PC-3 (cell line): ENCODE data around the gene OPTC. TPM values are rescaled to one million over a fixed set of nuclear protein-coding genes. Genes with fewer than 3 reads are reported as not detected.

ENCODE experiments used
- ATAC-seq: fragments of 200-7000 bp; cut with Tn5 transposase; 2 replicates; pipeline ENCODE4 v1.9.1; 2020; ENCODE audit warnings: mild to moderate bottlenecking, moderate library complexity
- BruUV-seq: library from RNA; stranded (reverse); fragments of 400-500 nt; replicated peaks from 2 replicates; lab custom pipeline; 2021; lab: Mats Ljungman, UMichigan
- CTCF ChIA-PET: fragments of 300-600 bp; sonication (Branson Sonifier 250); formaldehyde crosslinking; loops from one replicate; lab custom pipeline; 2022; ENCODE audit warnings: antibody characterized with exemption; lab: Charles Lee
- POLR2A ChIA-PET: fragments of 300-600 bp; sonication (Branson Sonifier 250); formaldehyde crosslinking; loops from one replicate; lab custom pipeline; 2022; ENCODE audit warnings: antibody characterized with exemption; ENCODE audit not compliant: unreplicated experiment; lab: Charles Lee
- DNase-seq: peaks from one replicate; pipeline ENCODE4 v3.0.0-alpha.2; 2015
- H2AFZ ChIP-seq: fragments of 300-600 bp; sonication (generic); 2 replicates; pipeline ENCODE4 v1.6.0; 2016; ENCODE audit warnings: antibody characterized with exemption, low read length
- H3F3A ChIP-seq: fragments of 300-600 bp; sonication (generic); one replicate; pipeline ENCODE4 v1.6.0; 2017; ENCODE audit warnings: antibody characterized with exemption, low read length, control low read depth, mild to moderate bottlenecking; ENCODE audit not compliant: unreplicated experiment
- H3K27ac ChIP-seq: fragments of 300-600 bp; sonication (generic); 2 replicates; pipeline ENCODE4 v1.5.1; 2016; ENCODE audit warnings: mild to moderate bottlenecking, low read length
- H3K27me3 ChIP-seq: fragments of 300-600 bp; sonication (generic); 2 replicates; pipeline ENCODE4 v1.6.1; 2016; ENCODE audit warnings: low read length, mixed read lengths
- H3K36me3 ChIP-seq: fragments of 300-600 bp; sonication (generic); 2 replicates; pipeline ENCODE4 v1.6.1; 2016; ENCODE audit warnings: low read depth, mixed run types, low read length, mixed read lengths
- H3K4me1 ChIP-seq: fragments of 300-600 bp; sonication (generic); 2 replicates; pipeline ENCODE4 v1.5.1; 2016; ENCODE audit warnings: low read length; ENCODE audit not compliant: insufficient read depth
- H3K4me2 ChIP-seq: fragments of 300-600 bp; sonication (generic); 2 replicates; pipeline ENCODE4 v1.6.0; 2016; ENCODE audit warnings: low read length
- H3K4me3 ChIP-seq: fragments of 300-600 bp; sonication (generic); 2 replicates; pipeline ENCODE4 v1.5.1; 2016; ENCODE audit warnings: mild to moderate bottlenecking, low read length, mixed read lengths
- H3K79me2 ChIP-seq: fragments of 300-600 bp; sonication (generic); 2 replicates; pipeline ENCODE4 v1.6.1; 2017; ENCODE audit warnings: low read length, mixed read lengths
- H3K9ac ChIP-seq: fragments of 300-600 bp; sonication (generic); 2 replicates; pipeline ENCODE4 v1.6.0; 2016; ENCODE audit warnings: mild to moderate bottlenecking, low read length
- H3K9me2 ChIP-seq: fragments of 300-600 bp; sonication (generic); replicated peaks from 2 replicates; pipeline ENCODE4 v1.6.1; 2016; ENCODE audit warnings: mixed run types, low read length, mixed read lengths
- H3K9me3 ChIP-seq: fragments of 300-600 bp; sonication (generic); 2 replicates; pipeline ENCODE4 v1.6.1; 2016; ENCODE audit warnings: low read length, mixed read lengths
- H4K20me1 ChIP-seq: fragments of 300-600 bp; sonication (generic); 2 replicates; pipeline ENCODE4 v1.6.1; 2016; ENCODE audit warnings: low read length, mixed read lengths
- EZH2 ChIP-seq: fragments of 300-600 bp; sonication (generic); IDR thresholded peaks from one replicate; pipeline ENCODE4 v1.6.1; 2017; ENCODE audit warnings: antibody characterized with exemption, mild to moderate bottlenecking, low read length; ENCODE audit not compliant: unreplicated experiment
- EZH2phosphoT487 ChIP-seq: fragments of 300-600 bp; sonication (generic); IDR thresholded peaks from 2 replicates; pipeline ENCODE4 v1.6.1; 2018; ENCODE audit warnings: mild to moderate bottlenecking, antibody characterized with exemption, low read length, borderline replicate concordance
- intact Hi-C: fragments of 100-400 bp; cut with micrococcal nuclease; formaldehyde crosslinking; loops from 2 replicates; pipeline ENCODE4 v1.9.0; 2023
- total RNA-seq: library from RNA; depleted of rRNA; stranded (reverse); fragments of >200 nt; gene quantifications from 2 replicates; pipeline ENCODE4 v1.2.3, GENCODE V29; 2014
- TF ChIP-seq, protein P1 (sequence below): fragments of 300-600 bp; sonication (generic); conservative IDR thresholded peaks from 2 replicates; pipeline ENCODE4 v1.5.1; 2017; ENCODE audit warnings: antibody characterized with exemption, low read depth, mild to moderate bottlenecking, low read length

OPTC gene
- total RNA-seq, 1 experiment from 2014 or later = not detected

DNA sequence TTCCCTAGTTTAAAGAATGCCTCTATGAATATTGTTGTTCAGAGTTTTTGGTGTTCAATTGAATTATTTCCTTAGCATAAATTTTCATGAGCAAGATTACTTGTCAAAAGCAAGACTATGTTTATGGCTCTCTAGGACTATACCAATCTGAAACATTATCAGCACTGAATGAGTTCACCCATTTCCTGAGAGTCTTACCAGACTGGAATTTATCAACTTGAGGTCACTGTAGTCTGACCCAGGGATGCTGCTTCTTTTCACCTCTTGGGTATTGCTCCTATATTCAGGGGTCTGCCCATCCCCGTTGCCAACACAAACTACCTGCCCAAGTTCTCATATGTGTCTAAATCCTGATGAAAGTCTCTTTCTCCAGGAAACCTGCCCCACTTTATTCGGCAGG is 42.6 kb downstream of the OPTC start:
- no peaks in the 10 kb centered on the region for H3K9me2 ChIP-seq
- peaks cover 11% of the 10 kb centered on the region for H3F3A ChIP-seq
- peak overlapping the region; percentile 81 for H3K27ac ChIP-seq
- no peak overlapping the region for H2AFZ ChIP-seq
- H3K79me2 ChIP-seq = no peaks in the 10 kb centered on the region
- TF ChIP-seq EZH2 (no peak), EZH2phosphoT487 (no peak)
- TF ChIP-seq, protein P1, sequence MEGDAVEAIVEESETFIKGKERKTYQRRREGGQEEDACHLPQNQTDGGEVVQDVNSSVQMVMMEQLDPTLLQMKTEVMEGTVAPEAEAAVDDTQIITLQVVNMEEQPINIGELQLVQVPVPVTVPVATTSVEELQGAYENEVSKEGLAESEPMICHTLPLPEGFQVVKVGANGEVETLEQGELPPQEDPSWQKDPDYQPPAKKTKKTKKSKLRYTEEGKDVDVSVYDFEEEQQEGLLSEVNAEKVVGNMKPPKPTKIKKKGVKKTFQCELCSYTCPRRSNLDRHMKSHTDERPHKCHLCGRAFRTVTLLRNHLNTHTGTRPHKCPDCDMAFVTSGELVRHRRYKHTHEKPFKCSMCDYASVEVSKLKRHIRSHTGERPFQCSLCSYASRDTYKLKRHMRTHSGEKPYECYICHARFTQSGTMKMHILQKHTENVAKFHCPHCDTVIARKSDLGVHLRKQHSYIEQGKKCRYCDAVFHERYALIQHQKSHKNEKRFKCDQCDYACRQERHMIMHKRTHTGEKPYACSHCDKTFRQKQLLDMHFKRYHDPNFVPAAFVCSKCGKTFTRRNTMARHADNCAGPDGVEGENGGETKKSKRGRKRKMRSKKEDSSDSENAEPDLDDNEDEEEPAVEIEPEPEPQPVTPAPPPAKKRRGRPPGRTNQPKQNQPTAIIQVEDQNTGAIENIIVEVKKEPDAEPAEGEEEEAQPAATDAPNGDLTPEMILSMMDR = no peak
- DNase-seq (peak; percentile 34), ATAC-seq (no peak)
- peak overlapping the region; percentile 6; the same call in 1 of the 2 replicates for H3K9ac ChIP-seq
- H4K20me1 ChIP-seq = no peaks in the 10 kb centered on the region
- H3K4me1 ChIP-seq = peaks cover 55% of the 10 kb centered on the region
- H3K4me3 ChIP-seq = no peak overlapping the region
- H3K9me3 ChIP-seq = no peaks in the 10 kb centered on the region
- H3K36me3 ChIP-seq = no peaks in the 10 kb centered on the region
- POLR2A ChIA-PET = no interaction called here
- TSS peak; percentile 84 for BruUV-seq
- peak overlapping the region; percentile 55 for H3K4me2 ChIP-seq
- CTCF ChIA-PET = no interaction called here
- no peaks in the 10 kb centered on the region for H3K27me3 ChIP-seq
- intact Hi-C loops = loop anchor here (10.0 kb wide), 1 partner anchor 258 kb away; the partner anchor contains the start of genes ZBED6 and ZC3H11A

DNA sequence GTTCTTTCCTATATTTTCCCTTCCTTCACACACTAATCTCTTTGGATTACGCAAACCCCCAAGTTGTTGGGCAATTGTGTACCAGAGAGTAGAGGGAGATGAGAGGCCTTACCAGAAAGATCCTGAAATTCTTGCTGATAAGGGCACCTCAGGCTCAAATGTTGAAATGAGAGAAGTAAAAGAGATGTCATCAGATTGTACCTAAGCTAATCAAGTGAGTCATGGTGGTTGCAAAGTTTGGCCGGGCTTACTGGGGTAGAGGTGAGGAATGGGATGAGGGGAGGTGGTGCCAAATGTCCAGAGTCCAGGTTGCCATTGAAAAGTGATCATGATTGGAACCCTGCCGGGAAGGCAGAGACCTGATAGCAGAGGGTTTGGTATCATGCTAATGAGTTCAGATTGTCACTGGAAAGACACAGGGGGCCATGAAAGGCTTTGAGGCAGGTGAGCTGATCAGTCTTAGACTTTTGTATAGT is 43.1 kb downstream of the OPTC start:
- DNase-seq (peak; percentile 93), ATAC-seq (peak; percentile 13; the same call in 1 of the 2 replicates)
- Histone ChIP-seq H3K36me3 (no peaks in the 10 kb centered on the region), H3K4me3 (no peak overlapping the region), H3K9ac (peak overlapping the region; percentile 27; the same call in 1 of the 2 replicates), H3K9me3 (no peaks in the 10 kb centered on the region), H3K4me1 (peaks cover 55% of the 10 kb centered on the region), H3K79me2 (no peaks in the 10 kb centered on the region), H3K27me3 (no peaks in the 10 kb centered on the region), H3F3A (peaks cover 11% of the 10 kb centered on the region), H3K4me2 (peak overlapping the region; percentile 55), H4K20me1 (no peaks in the 10 kb centered on the region), H2AFZ (no peak overlapping the region), H3K9me2 (no peaks in the 10 kb centered on the region), H3K27ac (peak overlapping the region; percentile 81)
- TF ChIP-seq EZH2phosphoT487 (no peak), EZH2 (no peak)
- TF ChIP-seq, protein P1 = no peak
- intact Hi-C loops = loop anchor here (10.0 kb wide), 1 partner anchor 258 kb away; the partner anchor contains the start of genes ZBED6 and ZC3H11A
- BruUV-seq = no TSS peak
- ChIA-PET CTCF (no interaction called here), POLR2A (interaction anchor here (0.5 to 0.6 kb wide), 3 partner anchors 23 to 155 kb away, joined by 3 to 8 read pairs (median 6); no protein-coding TSS in a partner anchor)
